Ovary (tissue), 9 donors: ENCODE data around the gene FOXP1. TPM values are rescaled to one million over a fixed set of nuclear protein-coding genes. Genes with fewer than 3 reads are reported as not detected.

Source experiments
- DNase-seq, 5 donors: peaks; one replicate each; pipeline ENCODE4 v3.0.0-alpha.2; 2019 to 2020
- H3K27ac ChIP-seq, 2 donors: fragments of 200-600 bp; one replicate each; pipeline versions ENCODE4 v1.5.1 to v1.8.0; 2019 to 2022
- H3K27me3 ChIP-seq: fragments of 200-600 bp; one replicate; pipeline ENCODE4 v1.8.0; 2022
- H3K36me3 ChIP-seq: fragments of 200-600 bp; sonication (generic); one replicate; pipeline ENCODE4 v1.5.1; 2019
- H3K4me1 ChIP-seq: one replicate; pipeline ENCODE4 v1.8.1; 2013; ENCODE audit warnings: mild to moderate bottlenecking, moderate library complexity; ENCODE audit not compliant: insufficient read depth
- H3K4me3 ChIP-seq: fragments of 200-600 bp; sonication (generic); one replicate; pipeline ENCODE4 v1.5.1; 2017
- H3K9me3 ChIP-seq, 2 donors: fragments of 200-600 bp in 1 of 2; sonication (generic) in 1 of 2; one replicate each; pipeline versions ENCODE4 v1.5.1 to v1.8.1; 2013 to 2019; ENCODE audit warnings: mild to moderate bottlenecking in 1 of 2, moderate library complexity in 1 of 2
- EP300 ChIP-seq: sonication (generic); formaldehyde crosslinking; IDR thresholded peaks from one replicate; pipeline ENCODE4 v1.6.1; 2017; ENCODE audit warnings: antibody characterized with exemption
- POLR2A ChIP-seq: fragments of 450-650 bp; IDR thresholded peaks from one replicate; pipeline ENCODE4 v1.6.1; 2017; ENCODE audit warnings: antibody characterized with exemption, mild to moderate bottlenecking, moderate library complexity
- WGBS, 3 donors: extraction: QIAGEN DNeasy Blood & Tissue Kit in 1 of 3; methylation state at CpG; one replicate each; pipeline versions ENCODE4 v1.1.5 to v1.1.7; 2013 to 2017; 5-methylcytosine and 5-hydroxymethylcytosine counted together
- intact Hi-C, 4 donors: fragments of 100-400 bp; cut with DNase I; formaldehyde crosslinking; loops; one replicate each; pipeline versions ENCODE4 v1.11.0 to v1.15.1; 2022 to 2023
- polyA plus RNA-seq, 2 donors: library from polyadenylated mRNA; stranded (reverse); fragments of 200-250 nt in 1 of 2; fragments of 350-450 nt in 1 of 2; fragmentation: Illumina TruSeq in 1 of 2; extraction: RNeasy Lipid Tissue Mini Kit (QIAGEN cat#74804) in 1 of 2; gene quantifications; one replicate each; pipeline ENCODE4 v1.2.3, GENCODE V29; 2013 to 2014
- total RNA-seq, 7 donors: library from RNA; depleted of rRNA in 2 of 7; stranded (reverse); fragments of >200 nt in 2 of 7; fragmentation: NEBNext Ultra II Directional in 3 of 7; extraction: Animal tissue kit (Norgen Biotek cat#: 25700) in 3 of 7; gene quantifications; one replicate each; pipeline versions ENCODE4 v1.1.0 to v1.2.4, GENCODE V29; 2016 to 2023
- TF ChIP-seq, protein P1 (sequence below), 3 donors: fragments of 450-650 bp in 2 of 3; fragments of 200-600 bp in 1 of 3; IDR thresholded peaks; one replicate each; pipeline versions ENCODE4 v1.5.1 to v1.8.0; 2016 to 2022; ENCODE audit warnings: antibody characterized with exemption in 3 of 3, mild to moderate bottlenecking in 1 of 3
- donor health status: DM: no; HTN: no; CAD: no; lungs with moderate emphysema.
- donor health status: DM: no; HTN: no; CAD: no.
- donor health status: Bipolar disorder and iron deficiency.
- donor health status: DM: yes; HTN: yes; CAD: no.
- donor health status: DM: no; HTN: no; CAD: no.
- donor health status: DM: yes; HTN: yes; CAD: no.

Gene FOXP1
- total and polyA plus RNA-seq, 9 donors = 31.7 to 126 (median 114) TPM

DNA sequence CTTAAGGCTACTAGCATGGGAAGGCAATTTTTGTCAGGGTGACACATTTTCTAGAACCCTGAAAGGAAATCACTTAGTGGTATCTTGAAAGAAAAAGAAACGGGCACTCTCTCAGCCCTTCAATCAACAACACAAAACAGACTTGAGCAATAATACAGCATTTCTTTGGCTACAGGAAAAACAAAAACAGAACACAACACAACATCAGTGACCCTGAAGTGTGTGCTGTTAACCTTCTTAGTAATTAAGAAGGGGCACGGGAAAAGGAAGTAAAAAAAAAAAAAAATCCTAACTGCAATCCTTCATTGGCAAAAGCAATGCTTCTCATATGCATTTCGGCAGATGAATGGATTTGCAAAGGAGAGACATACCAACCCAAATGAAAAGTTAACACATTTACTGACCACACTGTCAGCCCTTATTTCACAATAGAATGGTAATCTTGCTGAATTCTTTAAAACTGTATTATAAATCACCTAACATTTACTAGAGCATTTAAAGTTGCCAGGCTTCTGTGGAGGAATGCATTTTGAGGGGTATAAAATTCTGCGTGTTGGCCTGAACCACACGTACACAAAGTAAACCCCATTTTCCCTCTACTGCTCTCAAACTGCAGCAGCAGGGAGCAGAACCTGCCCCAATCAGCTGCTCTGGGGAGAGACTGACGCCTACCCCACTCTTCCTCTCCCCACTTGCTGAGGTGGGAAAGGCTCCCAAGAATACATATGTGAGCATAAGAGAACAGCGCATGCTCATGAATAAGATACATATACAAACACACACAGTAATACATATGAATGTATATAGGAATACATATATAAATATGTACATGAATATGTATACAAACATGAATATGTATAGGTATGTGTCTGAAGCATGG, 198.5 kb downstream of the FOXP1 start:
- Histone ChIP-seq H3K36me3 (no peaks in the 10 kb centered on the region), H3K4me1 (peaks cover 7% of the 10 kb centered on the region)
- intact Hi-C loops = no loop called here

GRCh38 chr3:71384388-71384787, 199.1 kb downstream of the FOXP1 start:
- Histone ChIP-seq H3K27ac (no peak overlapping the region), H3K27me3 (no peaks in the 10 kb centered on the region), H3K4me1 (peaks cover 7% of the 10 kb centered on the region), H3K9me3 (no peaks in the 10 kb centered on the region), H3K36me3 (no peaks in the 10 kb centered on the region), H3K4me3 (no peak overlapping the region)
- intact Hi-C loops = no loop called here
- TF ChIP-seq, protein P1, sequence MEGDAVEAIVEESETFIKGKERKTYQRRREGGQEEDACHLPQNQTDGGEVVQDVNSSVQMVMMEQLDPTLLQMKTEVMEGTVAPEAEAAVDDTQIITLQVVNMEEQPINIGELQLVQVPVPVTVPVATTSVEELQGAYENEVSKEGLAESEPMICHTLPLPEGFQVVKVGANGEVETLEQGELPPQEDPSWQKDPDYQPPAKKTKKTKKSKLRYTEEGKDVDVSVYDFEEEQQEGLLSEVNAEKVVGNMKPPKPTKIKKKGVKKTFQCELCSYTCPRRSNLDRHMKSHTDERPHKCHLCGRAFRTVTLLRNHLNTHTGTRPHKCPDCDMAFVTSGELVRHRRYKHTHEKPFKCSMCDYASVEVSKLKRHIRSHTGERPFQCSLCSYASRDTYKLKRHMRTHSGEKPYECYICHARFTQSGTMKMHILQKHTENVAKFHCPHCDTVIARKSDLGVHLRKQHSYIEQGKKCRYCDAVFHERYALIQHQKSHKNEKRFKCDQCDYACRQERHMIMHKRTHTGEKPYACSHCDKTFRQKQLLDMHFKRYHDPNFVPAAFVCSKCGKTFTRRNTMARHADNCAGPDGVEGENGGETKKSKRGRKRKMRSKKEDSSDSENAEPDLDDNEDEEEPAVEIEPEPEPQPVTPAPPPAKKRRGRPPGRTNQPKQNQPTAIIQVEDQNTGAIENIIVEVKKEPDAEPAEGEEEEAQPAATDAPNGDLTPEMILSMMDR (IDR thresholded peaks at IDR 0.05) = no peak
- TF ChIP-seq EP300 (no peak), POLR2A (no peak)
- no peak for DNase-seq
- WGBS, 3 donors = 14 to 19% (median 15%) methylated on average over 3 of the region's 3 CpGs

More for the DNA sequence above, 198.5 kb downstream of the FOXP1 start:
- Histone ChIP-seq H3K9me3 (no peaks in the 10 kb centered on the region), H3K27ac (no peak overlapping the region), H3K4me3 (no peak overlapping the region), H3K27me3 (no peaks in the 10 kb centered on the region)
- DNase-seq = no peak
- 60 to 71% (median 70%) methylated on average over 7 of the region's 7 CpGs for WGBS, 3 donors
- TF ChIP-seq POLR2A = no peak
- TF ChIP-seq, protein P1 (IDR thresholded peaks at IDR 0.05) = no peak
- TF ChIP-seq EP300 = no peak

DNA sequence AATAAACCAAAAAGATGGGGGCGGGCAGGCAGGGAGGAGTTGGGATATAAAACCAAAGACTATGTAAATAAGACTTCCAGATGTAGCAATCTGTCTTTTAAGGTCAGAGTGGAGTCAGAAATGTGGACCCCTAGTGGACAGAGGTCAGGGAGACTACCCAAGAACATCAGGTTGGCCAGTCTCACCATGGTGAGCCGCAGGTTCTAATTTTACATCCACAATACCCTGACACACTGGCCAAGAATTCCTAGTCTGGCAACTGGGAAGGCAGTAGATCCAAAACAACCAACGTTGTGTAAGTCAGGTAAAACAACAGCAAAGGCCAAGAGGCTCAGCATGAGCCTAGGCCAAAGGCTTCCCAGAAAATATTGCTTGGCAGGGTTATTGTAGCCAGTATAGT, 203.4 kb downstream of the FOXP1 start:
- Histone ChIP-seq H3K27ac (no peak overlapping the region), H3K36me3 (no peaks in the 10 kb centered on the region)
- WGBS, 3 donors = 68 to 79% (median 74%) methylated on average over 3 of the region's 3 CpGs

GRCh38 chr3:71378509-71378908, 205.0 kb downstream of the FOXP1 start:
- intact Hi-C loops = no loop called here
- Histone ChIP-seq H3K36me3 (no peaks in the 10 kb centered on the region), H3K27me3 (no peaks in the 10 kb centered on the region), H3K4me3 (no peak overlapping the region), H3K4me1 (no peaks in the 10 kb centered on the region), H3K27ac (no peak overlapping the region), H3K9me3 (no peaks in the 10 kb centered on the region)
- 92 to 100% (median 97%) methylated on average over 1 of the region's 1 CpG for WGBS, 3 donors
- TF ChIP-seq POLR2A (no peak), EP300 (no peak)
- TF ChIP-seq, protein P1 (IDR thresholded peaks at IDR 0.05) = no peak
- DNase-seq = no peak

More for the DNA sequence above, 203.4 kb downstream of the FOXP1 start:
- intact Hi-C loops = no loop called here
- no peak overlapping the region for H3K4me3 ChIP-seq
- H3K4me1 ChIP-seq = peaks cover 7% of the 10 kb centered on the region
- H3K27me3 ChIP-seq = no peaks in the 10 kb centered on the region
- no peaks in the 10 kb centered on the region for H3K9me3 ChIP-seq
- no peak for TF ChIP-seq POLR2A
- no peak for DNase-seq

- DNase-seq = no peak
- H3K36me3 ChIP-seq = no peaks in the 10 kb centered on the region
- intact Hi-C loops = no loop called here
- 73 to 99% (median 85%) methylated on average over 4 of the region's 4 CpGs for WGBS, 3 donors
- H3K4me3 ChIP-seq = no peak overlapping the region
- no peak overlapping the region for H3K27ac ChIP-seq
- TF ChIP-seq EP300 = no peak
- no peak for TF ChIP-seq POLR2A
- TF ChIP-seq, protein P1 (IDR thresholded peaks at IDR 0.05) = no peak
- no peaks in the 10 kb centered on the region for H3K9me3 ChIP-seq
- no peaks in the 10 kb centered on the region for H3K27me3 ChIP-seq
- H3K4me1 ChIP-seq = no peaks in the 10 kb centered on the region
These were observed 206.6 kb downstream of the FOXP1 start for GRCh38 chr3:71376911-71377310.
